Activated CD4-positive, alpha-beta T cell treated with anti-CD3 and anti-CD28 coated beads, Interleukin-2, amount 50 U/mL, for 4 hours (primary cell): ENCODE results near the gene TRPM2.
A peak's percentile ranks its signal among the peaks of the same experiment; 100 is the strongest.
"Not testable (repeated sequence)": the region's sequence is repeated elsewhere in the genome, so short reads cannot be mapped to it uniquely, and the experiment has no call there.

Experiments used
- DNase-seq, 2 experiments: peaks; one replicate each; pipeline ENCODE4 v3.0.0-alpha.2; 2020

TRPM2 gene

DNA sequence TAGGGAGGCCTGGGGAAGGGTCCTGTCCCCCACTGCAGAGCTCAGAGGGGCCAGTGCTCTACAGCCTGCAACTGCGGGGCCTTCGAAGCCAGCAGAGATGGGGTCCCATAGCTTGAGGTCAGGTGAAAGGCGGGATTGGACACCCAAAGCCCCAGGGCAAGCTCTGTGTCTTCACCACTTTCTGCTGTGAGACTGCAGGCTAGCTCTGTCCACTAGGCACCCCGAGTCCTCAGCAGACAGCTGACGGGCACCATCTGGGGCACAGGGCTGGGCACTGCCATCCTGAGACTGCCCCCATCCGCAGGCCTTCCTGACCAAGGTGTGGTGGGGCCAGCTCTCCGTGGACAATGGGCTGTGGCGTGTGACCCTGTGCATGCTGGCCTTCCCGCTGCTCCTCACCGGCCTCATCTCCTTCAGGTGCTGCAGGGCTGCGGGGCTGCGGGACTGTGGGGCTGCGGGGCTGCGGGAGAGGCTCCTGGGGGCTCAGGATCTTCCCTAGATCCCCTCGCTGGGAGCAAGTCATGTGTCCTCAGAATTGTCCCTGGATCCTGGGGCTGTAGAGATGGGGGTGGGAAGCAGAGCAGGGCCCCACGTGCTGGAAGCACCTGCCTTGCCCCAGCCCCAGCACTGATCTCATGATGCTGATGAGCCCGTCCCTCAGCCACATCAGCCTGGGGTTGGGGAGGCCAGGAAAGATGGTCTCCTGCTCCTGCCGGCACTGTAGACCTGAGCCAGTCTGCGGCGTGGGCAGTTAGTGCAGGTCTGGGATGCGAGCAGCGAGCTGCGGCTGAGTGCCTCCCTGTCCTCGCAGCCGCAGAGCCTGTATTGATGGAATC is 46.8 kb downstream of the TRPM2 start:
- no peak for DNase-seq

GRCh38 chr21:44400791-44401385 is 47.5 kb downstream of the TRPM2 start:
- no peak for DNase-seq

DNA sequence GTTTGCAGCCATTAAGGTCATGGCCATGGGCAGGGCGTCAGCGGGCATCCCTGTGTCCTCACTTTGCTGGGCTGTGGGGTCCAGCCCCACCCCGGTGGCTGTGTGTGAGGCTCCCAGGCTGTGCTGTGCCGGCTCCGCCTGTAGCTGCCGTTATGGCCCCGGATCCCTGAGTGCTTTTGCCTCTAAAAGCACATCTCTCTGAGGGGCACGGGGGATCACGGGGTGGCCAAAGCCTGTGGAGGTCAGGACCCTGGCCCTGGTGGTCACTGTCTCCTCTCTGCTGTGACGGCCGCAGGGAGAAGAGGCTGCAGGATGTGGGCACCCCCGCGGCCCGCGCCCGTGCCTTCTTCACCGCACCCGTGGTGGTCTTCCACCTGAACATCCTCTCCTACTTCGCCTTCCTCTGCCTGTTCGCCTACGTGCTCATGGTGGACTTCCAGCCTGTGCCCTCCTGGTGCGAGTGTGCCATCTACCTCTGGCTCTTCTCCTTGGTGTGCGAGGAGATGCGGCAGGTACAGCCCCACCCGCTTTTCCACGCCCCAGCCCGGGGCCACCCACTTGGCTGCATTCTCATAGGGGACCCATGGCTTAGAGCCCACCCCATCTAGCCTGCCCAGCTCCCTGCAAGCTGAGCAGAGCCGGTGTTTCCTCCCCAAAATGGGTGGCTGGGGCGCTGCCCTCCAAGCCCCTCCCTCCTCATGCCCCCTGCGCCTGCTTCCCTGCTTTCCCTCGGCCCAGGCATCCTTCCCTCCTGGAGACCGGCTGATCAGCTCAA is 48.2 kb downstream of the TRPM2 start:
- no peak for DNase-seq

GRCh38 chr21:44402323-44403105 is 49.1 kb downstream of the TRPM2 start:
- no peak for DNase-seq

GRCh38 chr21:44403106-44404020 is 49.9 kb downstream of the TRPM2 start:
- no peak for DNase-seq

DNA sequence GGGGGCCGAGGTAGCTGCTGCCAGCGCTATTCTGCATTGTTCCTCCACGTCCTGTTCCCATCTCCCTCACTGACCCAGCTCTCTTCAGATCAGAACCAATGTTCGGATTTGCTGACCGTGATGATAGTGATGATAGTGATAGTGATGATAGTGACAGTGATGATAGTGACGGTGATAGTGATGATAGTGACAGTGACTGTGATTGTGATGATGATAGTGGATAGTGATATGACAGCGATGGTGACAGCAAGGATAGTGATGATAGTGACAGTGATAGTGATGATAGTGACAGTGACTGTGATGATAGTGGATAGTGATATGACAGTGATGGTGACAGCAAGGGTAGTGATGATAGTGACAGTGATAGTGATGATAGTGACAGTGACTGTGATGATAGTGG is 51.1 kb downstream of the TRPM2 start:
- DNase-seq: not testable (repeated sequence)

GRCh38 chr21:44405091-44405947 is 51.9 kb downstream of the TRPM2 start:
- no peak for DNase-seq

DNA sequence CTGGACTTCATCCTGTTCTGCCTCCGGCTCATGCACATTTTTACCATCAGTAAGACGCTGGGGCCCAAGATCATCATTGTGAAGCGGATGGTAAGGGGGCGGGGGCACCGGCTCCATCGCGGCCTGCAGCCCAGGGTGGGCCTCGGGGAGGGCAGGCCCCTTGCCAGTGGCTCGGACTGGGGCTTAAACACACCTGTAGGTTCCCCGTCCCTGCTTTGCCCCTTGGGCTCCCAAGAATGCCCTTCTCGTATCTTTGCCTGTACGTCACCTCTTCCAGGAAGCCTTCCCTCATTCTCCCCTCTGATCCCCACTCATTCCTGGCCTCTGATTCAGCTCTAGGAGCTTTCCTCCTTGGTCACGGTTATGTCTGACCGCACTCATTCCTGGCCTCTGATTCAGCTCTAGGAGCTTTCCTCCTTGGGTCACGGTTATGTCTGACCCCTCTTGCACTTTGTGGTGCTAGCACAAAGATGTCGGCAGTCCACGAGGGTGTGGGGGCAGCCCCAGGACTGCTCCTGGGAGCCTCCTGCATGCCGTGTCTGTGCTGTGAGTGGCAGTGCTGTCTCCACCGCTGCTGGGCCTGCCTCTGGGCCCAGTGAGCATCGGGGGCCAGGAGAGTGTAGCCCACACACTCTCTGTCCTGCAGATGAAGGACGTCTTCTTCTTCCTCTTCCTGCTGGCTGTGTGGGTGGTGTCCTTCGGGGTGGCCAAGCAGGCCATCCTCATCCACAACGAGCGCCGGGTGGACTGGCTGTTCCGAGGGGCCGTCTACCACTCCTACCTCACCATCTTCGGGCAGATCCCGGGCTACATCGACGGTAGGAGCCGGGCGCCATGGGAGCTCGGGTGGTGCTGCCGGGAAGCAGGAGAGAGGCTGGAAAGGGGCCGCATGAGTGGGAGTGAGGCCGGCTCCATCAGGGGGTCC is 52.8 kb downstream of the TRPM2 start:
- DNase-seq: no peak

DNA sequence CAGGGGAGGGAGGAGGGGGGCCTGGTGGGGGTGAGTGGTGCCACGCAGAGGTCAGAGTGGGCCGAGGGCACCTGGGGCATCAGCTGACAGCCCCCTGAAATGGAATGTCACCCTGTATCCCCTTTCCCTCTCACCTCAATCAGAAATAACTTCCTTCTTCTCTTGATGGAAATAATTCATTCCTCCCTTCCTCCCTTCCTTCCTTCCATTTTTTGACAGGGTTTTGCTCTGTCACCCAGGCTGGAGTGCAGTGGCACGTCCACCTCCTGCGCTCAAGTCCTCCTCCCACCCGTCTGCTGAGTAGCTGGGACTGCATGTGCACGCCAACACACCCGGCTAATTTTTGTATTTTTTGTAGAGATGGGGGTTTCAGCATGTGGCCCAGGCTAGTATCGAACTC is 53.5 kb downstream of the TRPM2 start:
- no peak for DNase-seq

DNA sequence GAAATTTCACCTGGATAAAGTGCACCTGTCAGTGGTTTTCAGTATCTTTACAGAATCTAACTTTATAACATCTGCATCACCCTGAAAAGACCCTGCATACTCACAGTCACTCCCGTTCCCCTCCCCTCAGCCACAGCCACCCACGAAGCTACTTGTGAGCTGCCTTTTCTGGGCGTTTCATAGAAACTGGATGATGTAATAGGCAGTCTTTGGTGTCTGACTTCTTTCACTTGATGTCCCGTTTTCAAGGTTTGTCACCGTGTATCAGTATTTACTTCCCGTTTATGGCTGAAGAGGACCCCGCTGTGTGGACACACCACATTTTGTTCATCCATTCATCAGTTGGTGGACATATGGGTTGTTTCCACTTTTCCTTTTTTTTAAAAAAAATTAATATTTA is 54.1 kb downstream of the TRPM2 start:
- DNase-seq: peak; percentile 14 to 24

- DNase-seq: no peak
Observed at GRCh38 chr21:44408226-44408625, 54.8 kb downstream of the TRPM2 start.

DNA sequence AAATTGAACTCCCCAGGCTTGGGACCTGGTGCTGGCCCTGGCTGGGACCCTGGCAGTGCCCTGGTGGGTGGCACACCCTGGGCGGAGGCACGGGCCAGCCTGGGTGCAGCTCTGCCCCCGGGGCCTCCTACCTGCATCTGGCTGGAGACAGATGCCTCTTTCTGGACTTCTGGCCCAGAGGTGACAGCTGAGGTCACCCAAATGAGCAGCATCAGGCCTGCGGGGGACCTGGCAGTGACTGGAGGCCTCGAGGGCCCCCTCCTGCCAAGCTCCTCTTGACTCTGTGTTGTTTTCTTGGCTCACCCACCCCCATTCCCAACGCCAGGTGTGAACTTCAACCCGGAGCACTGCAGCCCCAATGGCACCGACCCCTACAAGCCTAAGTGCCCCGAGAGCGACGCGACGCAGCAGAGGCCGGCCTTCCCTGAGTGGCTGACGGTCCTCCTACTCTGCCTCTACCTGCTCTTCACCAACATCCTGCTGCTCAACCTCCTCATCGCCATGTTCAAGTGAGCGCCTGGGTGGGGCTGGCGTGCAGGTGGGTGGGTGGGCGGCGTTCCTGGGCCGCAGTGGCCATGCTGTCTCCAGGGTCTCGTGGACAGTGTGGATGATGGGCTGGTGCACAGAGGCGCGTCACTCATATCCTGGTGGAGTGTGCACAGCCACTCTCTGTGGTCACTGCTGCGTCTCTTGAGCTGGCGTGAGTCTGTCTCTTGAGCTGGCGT is 60.3 kb downstream of the TRPM2 start:
- DNase-seq: no peak

GRCh38 chr21:44414291-44415072 is 61.1 kb downstream of the TRPM2 start:
- no peak for DNase-seq

DNA sequence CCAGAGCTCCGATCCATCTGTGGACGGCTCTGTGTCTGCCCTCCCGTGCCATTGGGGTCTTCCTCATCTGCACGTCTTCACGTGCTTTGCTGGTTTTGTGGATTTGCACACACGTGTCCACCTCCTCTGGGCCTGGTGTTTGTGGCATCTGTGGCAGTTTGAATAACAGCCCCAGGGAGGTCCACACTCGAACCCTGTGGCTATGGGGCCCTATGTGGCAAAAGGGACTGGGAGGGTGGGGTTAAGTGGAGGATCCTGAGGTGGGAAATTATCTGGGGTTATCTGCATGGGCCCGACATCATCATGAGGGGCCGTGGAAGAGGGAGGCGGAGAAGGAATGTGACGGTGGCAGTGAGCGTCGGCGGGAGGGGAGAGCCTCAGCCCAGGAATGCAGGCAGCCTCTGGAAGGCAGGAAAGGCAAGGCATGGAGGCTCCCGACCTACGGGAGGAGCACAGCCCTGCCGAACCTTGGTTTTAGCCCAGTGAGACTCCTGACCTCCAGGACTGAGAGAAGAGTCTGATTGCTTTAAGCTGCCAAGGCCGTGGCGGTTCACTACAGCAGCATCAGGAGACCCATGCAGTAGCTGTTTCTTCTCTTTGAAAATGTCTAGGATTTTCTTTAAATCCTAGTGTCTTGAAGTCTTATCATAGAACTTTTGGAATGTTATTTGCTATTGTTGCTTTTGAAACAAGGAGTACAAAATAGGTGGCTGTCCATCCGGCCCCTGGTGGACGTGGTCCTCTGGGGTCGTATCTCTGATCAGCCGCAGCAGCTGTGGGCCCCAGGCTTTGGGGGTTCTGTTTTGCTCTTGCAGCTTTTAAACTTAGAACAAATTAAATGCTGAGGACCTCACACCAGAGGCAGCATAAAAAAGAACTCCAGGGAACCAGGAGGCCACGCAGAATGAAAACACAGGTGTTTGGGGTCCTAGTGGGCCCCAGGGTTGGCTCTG is 61.9 kb downstream of the TRPM2 start:
- DNase-seq: no peak

DNA sequence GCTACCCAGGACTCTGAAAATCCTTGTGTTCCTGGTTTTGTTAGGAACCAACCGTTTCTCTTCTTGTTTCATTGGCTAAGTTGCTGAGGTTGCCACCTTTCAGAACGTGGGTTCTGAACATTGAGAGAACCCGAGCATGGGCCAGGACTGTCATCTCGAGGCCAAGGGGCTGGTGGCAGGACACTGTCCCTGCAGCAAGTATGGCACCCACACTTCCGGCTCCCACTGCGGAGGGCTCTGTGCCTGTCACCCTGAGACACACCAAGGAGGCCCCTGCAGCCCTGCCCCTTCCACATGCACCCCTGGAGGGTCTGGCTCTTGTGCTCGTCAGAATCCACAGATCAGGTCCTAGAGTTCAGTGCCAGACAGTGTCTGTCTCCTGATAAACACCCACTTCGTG is 62.8 kb downstream of the TRPM2 start:
- DNase-seq: no peak

DNA sequence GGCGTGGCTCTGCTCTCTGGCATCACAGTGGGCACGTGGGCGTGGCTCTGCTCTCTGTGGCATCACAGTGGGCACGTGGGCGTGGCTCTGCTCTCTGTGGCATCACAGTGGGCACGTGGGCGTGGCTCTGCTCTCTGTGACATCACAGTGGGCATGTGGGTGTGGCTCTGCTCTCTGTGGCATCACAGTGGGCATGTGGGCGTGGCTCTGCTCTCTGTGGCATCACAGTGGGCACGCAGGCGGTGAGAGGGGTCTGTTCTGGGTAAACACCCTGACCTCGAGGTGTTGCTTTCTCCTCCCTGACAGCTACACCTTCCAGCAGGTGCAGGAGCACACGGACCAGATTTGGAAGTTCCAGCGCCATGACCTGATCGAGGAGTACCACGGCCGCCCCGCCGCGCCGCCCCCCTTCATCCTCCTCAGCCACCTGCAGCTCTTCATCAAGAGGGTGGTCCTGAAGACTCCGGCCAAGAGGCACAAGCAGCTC is 64.2 kb downstream of the TRPM2 start:
- not testable (repeated sequence) for DNase-seq
